B cell (primary cell): ENCODE results near the gene SERPINE1. TPM values are rescaled to one million over a fixed set of nuclear protein-coding genes. Genes with fewer than 3 reads are reported as not detected.

Experiments
- ATAC-seq: fragments of 200-7000 bp; cut with Tn5 transposase; one replicate; pipeline ENCODE4 v1.10.0; 2021; ENCODE audit warnings: low read depth, mild to moderate bottlenecking, moderate number of reproducible peaks, moderate library complexity
- CTCF ChIA-PET: fragments of 350-600 bp; sonication (Branson Sonifier 250); formaldehyde crosslinking; loops from one replicate; lab custom pipeline; 2021; ENCODE audit warnings: antibody characterized with exemption, inconsistent platforms; lab: Charles Lee
- POLR2A ChIA-PET: fragments of 350-600 bp; sonication (Branson Sonifier 250); formaldehyde crosslinking; loops from one replicate; lab custom pipeline; 2021; ENCODE audit warnings: antibody characterized with exemption; lab: Charles Lee
- DNase-seq: peaks from one replicate; pipeline ENCODE4 v3.0.0; 2013
- H2AFZ ChIP-seq: 2 replicates; pipeline ENCODE4 v1.6.1; 2012; ENCODE audit warnings: mild to moderate bottlenecking, low read depth, low read length; ENCODE audit not compliant: insufficient read depth, poor library complexity, severe bottlenecking
- H3K27ac ChIP-seq, 2 donors: 1 replicate in 1 of 2; 2 replicates in 1 of 2; pipeline ENCODE4 v1.5.1; 2012 to 2013; ENCODE audit warnings: low read length in 2 of 2, mild to moderate bottlenecking in 2 of 2, moderate library complexity in 1 of 2
- H3K27me3 ChIP-seq, 4 experiments: fragments of 200-600 bp in 1 of 4; sonication (generic) in 1 of 4; replicated peaks in 1 of 4; 1 replicate in 2 of 4; 2 replicates in 2 of 4; pipeline versions ENCODE4 v1.6.1 to v1.7.0; 2013 to 2016; ENCODE audit warnings: low read length in 3 of 4, mild to moderate bottlenecking in 2 of 4, mixed read lengths in 1 of 4, moderate library complexity in 1 of 4; ENCODE audit not compliant: insufficient read depth in 4 of 4, control insufficient read depth in 3 of 4; ENCODE audit errors: control extremely low read depth in 1 of 4
- H3K36me3 ChIP-seq, 2 experiments: replicated peaks in 1 of 2; 1 replicate in 1 of 2; 2 replicates in 1 of 2; pipeline versions ENCODE4 v1.6.1 to v1.7.1; 2013; ENCODE audit warnings: low read length in 1 of 2; ENCODE audit not compliant: insufficient read depth in 2 of 2, control insufficient read depth in 1 of 2; ENCODE audit errors: control extremely low read depth in 1 of 2, extremely low read depth in 1 of 2
- H3K4me1 ChIP-seq, 2 donors: fragments of 200-600 bp in 1 of 2; sonication (generic) in 1 of 2; 1 replicate in 1 of 2; 2 replicates in 1 of 2; pipeline versions ENCODE4 v1.5.1 to v1.6.1; 2013 to 2017; ENCODE audit warnings: low read length in 2 of 2; ENCODE audit not compliant: control insufficient read depth in 2 of 2, insufficient read depth in 2 of 2
- H3K4me2 ChIP-seq: replicated peaks from 2 replicates; pipeline ENCODE3; 2012; ENCODE audit warnings: mild to moderate bottlenecking, low read depth, low read length; ENCODE audit not compliant: poor library complexity, severe bottlenecking
- H3K4me3 ChIP-seq, 5 experiments: fragments of 200-600 bp in 1 of 5; sonication (generic) in 1 of 5; 1 replicate in 3 of 5; 2 replicates in 2 of 5; pipeline versions ENCODE4 v1.5.1 to v1.7.0; 2011 to 2016; ENCODE audit warnings: low read length in 4 of 5, mild to moderate bottlenecking in 4 of 5, low read depth in 2 of 5, control low read depth in 1 of 5, moderate library complexity in 1 of 5; ENCODE audit not compliant: insufficient read depth in 1 of 5; ENCODE audit errors: control extremely low read depth in 1 of 5, extremely low read depth in 1 of 5
- H3K79me2 ChIP-seq: fragments of 200-600 bp; sonication (generic); one replicate; pipeline ENCODE4 v1.6.0; 2016; ENCODE audit warnings: low read length; ENCODE audit not compliant: control insufficient read depth, insufficient read depth
- H3K9ac ChIP-seq: fragments of 200-600 bp; sonication (generic); 2 replicates; pipeline ENCODE4 v1.6.1; 2017; ENCODE audit warnings: mild to moderate bottlenecking, low read length, moderate library complexity
- H3K9me3 ChIP-seq, 3 donors: one replicate each; pipeline versions ENCODE4 v1.6.1 to v1.7.1; 2013; ENCODE audit warnings: low read length in 2 of 3; ENCODE audit not compliant: control insufficient read depth in 2 of 3, insufficient read depth in 1 of 3; ENCODE audit errors: control extremely low read depth in 1 of 3
- H4K20me1 ChIP-seq: 2 replicates; pipeline ENCODE4 v1.6.0; 2012; ENCODE audit warnings: mild to moderate bottlenecking, low read length; ENCODE audit not compliant: insufficient read depth, control insufficient read depth, poor library complexity, severe bottlenecking
- H3K27ac Mint-ChIP-seq: one replicate; pipeline ENCODE4 v1.8.0; 2021; ENCODE audit warnings: mixed read lengths
- H3K27me3 Mint-ChIP-seq: one replicate; pipeline ENCODE4 v1.8.0; 2021; ENCODE audit warnings: mixed read lengths
- H3K4me1 Mint-ChIP-seq: one replicate; pipeline ENCODE4 v1.8.0; 2021; ENCODE audit warnings: mixed read lengths
- H3K4me3 Mint-ChIP-seq: one replicate; pipeline ENCODE4 v1.8.0; 2021; ENCODE audit warnings: mixed read lengths
- H3K9me3 Mint-ChIP-seq: one replicate; pipeline ENCODE4 v1.8.0; 2022; ENCODE audit warnings: mixed read lengths; ENCODE audit not compliant: insufficient read depth
- EZH2 ChIP-seq: IDR thresholded peaks from 2 replicates; pipeline ENCODE4 v1.6.1; 2012; ENCODE audit warnings: borderline replicate concordance, low read depth, mild to moderate bottlenecking, moderate library complexity, low read length; ENCODE audit not compliant: insufficient read depth, poor library complexity, severe bottlenecking
- WGBS: methylation state at CpG from one replicate; pipeline ENCODE4 v1.1.5; 2013; ENCODE audit warnings: missing lambda C conversion rate; ENCODE audit not compliant: insufficient coverage; 5-methylcytosine and 5-hydroxymethylcytosine counted together
- intact Hi-C: fragments of 100-400 bp; cut with micrococcal nuclease; formaldehyde crosslinking; loops from one replicate; pipeline ENCODE4 v1.10.0; 2022
- polyA plus RNA-seq: library from polyadenylated mRNA; depleted of rRNA; stranded (reverse); fragments of >200 nt; gene quantifications from 2 replicates; pipeline ENCODE4 v1.2.3, GENCODE V29; 2012
- total RNA-seq, 2 donors: library from RNA; stranded (reverse); fragments of 120-200 nt in 1 of 2; gene quantifications; 1 replicate in 1 of 2; 2 replicates in 1 of 2; pipeline versions ENCODE4 v1.2.3 to v1.2.4, GENCODE V29; 2013 to 2022
- TF ChIP-seq, protein P1 (sequence below): fragments of 200-600 bp; IDR thresholded peaks from one replicate; pipeline ENCODE4 v1.8.0; 2022; ENCODE audit warnings: antibody characterized with exemption, mild to moderate bottlenecking

SERPINE1 gene
- total and polyA plus RNA-seq, 2 donors (not counting 1 experiment from before 2014, with no cell fraction given) = 0.07 to 0.09 TPM

DNA sequence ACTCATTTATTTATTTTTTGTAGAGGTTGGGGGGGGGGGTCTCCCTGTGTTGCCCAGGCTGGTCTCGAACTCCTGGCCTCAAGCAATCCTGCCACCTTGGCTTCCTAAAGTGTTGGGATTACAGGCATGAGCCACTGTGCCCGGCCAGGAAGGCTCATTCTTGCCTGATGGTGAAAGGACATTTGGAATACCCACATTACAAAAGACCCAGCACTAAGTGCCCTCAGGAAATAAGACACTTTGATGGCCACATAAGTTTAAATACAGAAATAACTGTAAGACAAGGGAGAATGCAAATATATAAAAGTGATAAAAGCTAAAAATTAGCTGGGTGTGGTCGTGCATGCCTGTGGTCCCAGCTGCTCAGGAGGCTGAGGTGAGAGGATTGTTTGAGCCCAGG lies 8.0 kb upstream of the SERPINE1 start:
- TF ChIP-seq, protein P1, sequence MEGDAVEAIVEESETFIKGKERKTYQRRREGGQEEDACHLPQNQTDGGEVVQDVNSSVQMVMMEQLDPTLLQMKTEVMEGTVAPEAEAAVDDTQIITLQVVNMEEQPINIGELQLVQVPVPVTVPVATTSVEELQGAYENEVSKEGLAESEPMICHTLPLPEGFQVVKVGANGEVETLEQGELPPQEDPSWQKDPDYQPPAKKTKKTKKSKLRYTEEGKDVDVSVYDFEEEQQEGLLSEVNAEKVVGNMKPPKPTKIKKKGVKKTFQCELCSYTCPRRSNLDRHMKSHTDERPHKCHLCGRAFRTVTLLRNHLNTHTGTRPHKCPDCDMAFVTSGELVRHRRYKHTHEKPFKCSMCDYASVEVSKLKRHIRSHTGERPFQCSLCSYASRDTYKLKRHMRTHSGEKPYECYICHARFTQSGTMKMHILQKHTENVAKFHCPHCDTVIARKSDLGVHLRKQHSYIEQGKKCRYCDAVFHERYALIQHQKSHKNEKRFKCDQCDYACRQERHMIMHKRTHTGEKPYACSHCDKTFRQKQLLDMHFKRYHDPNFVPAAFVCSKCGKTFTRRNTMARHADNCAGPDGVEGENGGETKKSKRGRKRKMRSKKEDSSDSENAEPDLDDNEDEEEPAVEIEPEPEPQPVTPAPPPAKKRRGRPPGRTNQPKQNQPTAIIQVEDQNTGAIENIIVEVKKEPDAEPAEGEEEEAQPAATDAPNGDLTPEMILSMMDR = no peak
- no peak for TF ChIP-seq EZH2
- no peak overlapping the region for H3K9ac ChIP-seq
- no peaks in the 10 kb centered on the region for H3K79me2 ChIP-seq
- no peak overlapping the region for H3K4me2 ChIP-seq
- H3K4me3 Mint-ChIP-seq = no peak overlapping the region
- H3K9me3 Mint-ChIP-seq = no peaks in the 10 kb centered on the region
- POLR2A ChIA-PET = no interaction called here
- no peak overlapping the region for H3K4me3 ChIP-seq
- CTCF ChIA-PET = no interaction called here
- no peaks in the 10 kb centered on the region for H4K20me1 ChIP-seq
- peaks cover 9 to 11% of the 10 kb centered on the region in 2 donors for H3K4me1 ChIP-seq
- no peak for DNase-seq
- 100% methylated on average over 1 of the region's 3 CpGs for WGBS
- H3K4me1 Mint-ChIP-seq = peaks cover 14% of the 10 kb centered on the region
- no peak overlapping the region for H3K27ac ChIP-seq
- H3K36me3 ChIP-seq = no peaks in the 10 kb centered on the region
- peaks cover 15% of the 10 kb centered on the region for H3K27me3 Mint-ChIP-seq
- no peak overlapping the region for H2AFZ ChIP-seq
- no peak for ATAC-seq
- peaks cover 0 to 4% (median 0%) of the 10 kb centered on the region in 3 donors for H3K9me3 ChIP-seq
- no peak overlapping the region for H3K27ac Mint-ChIP-seq
- peaks cover 0 to 3% (median 0%) of the 10 kb centered on the region in 4 experiments for H3K27me3 ChIP-seq
- intact Hi-C loops = no loop called here

DNA sequence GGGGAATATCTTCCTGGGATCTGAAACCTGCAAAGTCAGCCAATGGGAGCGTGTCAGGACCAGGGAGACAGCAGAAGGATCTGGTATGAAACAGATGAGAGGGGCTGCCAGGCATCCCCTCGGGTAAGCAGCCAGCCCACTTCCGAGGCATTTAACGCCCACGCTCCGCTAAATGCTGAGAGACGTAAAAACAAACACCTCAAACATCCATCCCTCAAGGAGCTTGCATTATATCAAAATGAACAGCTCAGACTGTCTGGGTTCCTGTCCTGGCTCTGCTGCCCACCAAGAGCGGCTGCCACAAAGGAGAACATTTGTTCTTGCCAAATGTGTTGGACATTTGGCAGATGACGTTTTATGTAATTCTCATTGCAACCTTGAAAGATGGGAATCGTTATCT lies 7.0 kb upstream of the SERPINE1 start:
- no peak overlapping the region for H3K9ac ChIP-seq
- no peak for ATAC-seq
- no peak overlapping the region for H2AFZ ChIP-seq
- H3K27ac Mint-ChIP-seq = no peak overlapping the region
- peaks cover 0 to 4% (median 0%) of the 10 kb centered on the region in 3 donors for H3K9me3 ChIP-seq
- peaks cover 20% of the 10 kb centered on the region for H3K27me3 Mint-ChIP-seq
- no peak overlapping the region for H3K4me2 ChIP-seq
- DNase-seq = no peak
- no peaks in the 10 kb centered on the region for H3K79me2 ChIP-seq
- H3K4me3 Mint-ChIP-seq = no peak overlapping the region
- 58% methylated on average over 9 of the region's 10 CpGs for WGBS
- ChIA-PET CTCF (interaction anchor here (0.9 to 1.3 kb wide), 2 partner anchors 24 to 42 kb away, joined by 3 to 4 read pairs; no protein-coding TSS in a partner anchor), POLR2A (no interaction called here)
- H3K27me3 ChIP-seq = peaks cover 0 to 7% (median 1%) of the 10 kb centered on the region in 4 experiments
- TF ChIP-seq EZH2 = no peak
- TF ChIP-seq, protein P1 = no peak
- H4K20me1 ChIP-seq = no peaks in the 10 kb centered on the region
- intact Hi-C loops = no loop called here
- H3K27ac ChIP-seq = no peak overlapping the region
- H3K4me1 ChIP-seq = peaks cover 9 to 11% of the 10 kb centered on the region in 2 donors
- no peak overlapping the region for H3K4me3 ChIP-seq
- H3K9me3 Mint-ChIP-seq = no peaks in the 10 kb centered on the region
- H3K4me1 Mint-ChIP-seq = peaks cover 18% of the 10 kb centered on the region
- no peaks in the 10 kb centered on the region for H3K36me3 ChIP-seq
